22Rv1 (cell line): Measurements from ENCODE around the gene CUL9.

Source experiments
- CTCF ChIP-seq: fragments of 450-650 bp; IDR thresholded peaks from 2 replicates; pipeline ENCODE4 v1.5.1; 2017; ENCODE audit warnings: mild to moderate bottlenecking
- ZFX ChIP-seq: fragments of 450-650 bp; IDR thresholded peaks from 2 replicates; pipeline ENCODE4 v1.6.1; 2017; ENCODE audit warnings: antibody characterized with exemption, borderline replicate concordance

- no peak for TF ChIP-seq CTCF
- no peak for TF ChIP-seq ZFX
These were observed 40.4 kb upstream of the CUL9 start for GRCh38 chr6:43141644-43142043.
